ENCODE measurements around the gene PDIA2. TPM values are rescaled to one million over a fixed set of nuclear protein-coding genes. Genes with fewer than 3 reads are reported as not detected.

PDIA2 gene
- total and polyA plus RNA-seq, 2 donors (not counting 3 experiments of a cell fraction or from before 2014, with no cell fraction given), result 0.63 TPM; not detected in 1

- Histone ChIP-seq H3K9me3 (replicated peaks; ENCODE audit: control insufficient read depth, insufficient read depth, low read length) (no peaks in the 10 kb centered on the region), H3K36me3 (ENCODE audit: control insufficient read depth in 2 of 2, extremely low read depth in 1 of 2, insufficient read depth in 2 of 2, low read length in 2 of 2) (no peaks in the 10 kb centered on the region), H3K9me1 (replicated peaks; ENCODE audit: control insufficient read depth, extremely low read depth, insufficient read depth, low read length) (no peaks in the 10 kb centered on the region), H3K9ac (replicated peaks; ENCODE audit: extremely low read depth, insufficient read depth, low read length) (no peak overlapping the region), H3K4me3 (replicated peaks in 1 of 3; ENCODE audit: insufficient read depth in 1 of 3, low read depth in 1 of 3, low read length in 3 of 3) (peak overlapping the region in 1 of 3 experiments; percentile 24), H3K79me2 (ENCODE audit: control insufficient read depth, insufficient read depth, low read length) (no peaks in the 10 kb centered on the region), H3K4me2 (ENCODE audit: insufficient read depth, low read length) (no peak overlapping the region), H4K20me1 (replicated peaks; ENCODE audit: control insufficient read depth, extremely low read depth, insufficient read depth, low read length) (no peaks in the 10 kb centered on the region), H3K27me3 (ENCODE audit: control insufficient read depth in 2 of 2, insufficient read depth in 2 of 2, low read length in 2 of 2) (peaks cover 4% of the 10 kb centered on the region in 2 experiments), H2AFZ (ENCODE audit: low read depth, low read length) (no peak overlapping the region), H3K27ac (ENCODE audit: insufficient read depth, low read depth, low read length) (no peak overlapping the region), H3K4me1 (ENCODE audit: control insufficient read depth, extremely low read depth, insufficient read depth, low read length) (peaks cover 3% of the 10 kb centered on the region)
- ChIA-PET CTCF (interaction anchor here (1.0 kb wide), 1 partner anchor 72 kb away, joined by 4 read pairs; the partner anchor contains the start of gene AXIN1), POLR2A (no interaction called here)
- BruUV-seq (replicated peaks), result no TSS peak
- FAIRE-seq, result no peak
- dilution Hi-C loops (cut with MboI; ENCODE audit: extremely low pct_ligation_motif_present, low sequenced_read_pairs) (no loop called here), intact Hi-C loops (cut with micrococcal nuclease) (no loop called here)
- TF ChIP-seq POLR2A (IDR thresholded peaks at IDR 0.05; ENCODE audit: low read depth, low read length) (no peak), CTCF (IDR thresholded peaks at IDR 0.05; ENCODE audit: extremely low read depth in 1 of 2, insufficient read depth in 1 of 2, low read depth in 1 of 2, low read length in 2 of 2) (no peak), GATA2 (IDR thresholded peaks at IDR 0.05; ENCODE audit: insufficient read depth, insufficient read length, low read depth, low read length) (no peak), FOS (IDR thresholded peaks at IDR 0.05; ENCODE audit: borderline replicate concordance, insufficient read depth, low read length) (no peak)
- no peak for DNase-seq (ENCODE audit: low read depth, low spot score)
Observed at GRCh38 chr16:280005-280460, 2.9 kb upstream of the PDIA2 start.

- H3K4me2 ChIP-seq (ENCODE audit: insufficient read depth, low read length), result no peak within 1 kb of the TSS
- dilution Hi-C loops (cut with MboI; ENCODE audit: extremely low pct_ligation_motif_present, low sequenced_read_pairs), result no loop called here
- no peaks in the 10 kb centered on the region for H3K4me1 ChIP-seq (ENCODE audit: control insufficient read depth, extremely low read depth, insufficient read depth, low read length)
- H2AFZ ChIP-seq (ENCODE audit: low read depth, low read length), result peak within 1 kb of the TSS; percentile 59
- TF ChIP-seq JUN (IDR thresholded peaks at IDR 0.05; ENCODE audit: borderline replicate concordance, insufficient read depth, insufficient read length, low read depth) (no peak), EZH2 (IDR thresholded peaks at IDR 0.05; ENCODE audit: borderline replicate concordance, low read depth, low read length, severe bottlenecking) (no peak), MYC (IDR thresholded peaks at IDR 0.05; ENCODE audit: low read depth, low read length) (no peak), MAX (IDR thresholded peaks at IDR 0.05; ENCODE audit: insufficient read depth, insufficient read length) (no peak), FOS (IDR thresholded peaks at IDR 0.05; ENCODE audit: borderline replicate concordance, insufficient read depth, low read length) (no peak), GATA2 (IDR thresholded peaks at IDR 0.05; ENCODE audit: insufficient read depth, insufficient read length, low read depth, low read length) (no peak), CTCF (IDR thresholded peaks at IDR 0.05; ENCODE audit: extremely low read depth in 1 of 2, insufficient read depth in 1 of 2, low read depth in 1 of 2, low read length in 2 of 2) (no peak), POLR2A (IDR thresholded peaks at IDR 0.05; ENCODE audit: low read depth, low read length) (no peak), POLR2AphosphoS5 (IDR thresholded peaks at IDR 0.05; ENCODE audit: insufficient read depth, low read depth, low read length) (no peak)
- no peaks in the 10 kb centered on the region for H4K20me1 ChIP-seq (replicated peaks; ENCODE audit: control insufficient read depth, extremely low read depth, insufficient read depth, low read length)
- H3K79me2 ChIP-seq (ENCODE audit: control insufficient read depth, insufficient read depth, low read length), result no peaks in the 10 kb centered on the region
- peaks cover 4% of the 10 kb centered on the region in 2 experiments for H3K27me3 ChIP-seq (ENCODE audit: control insufficient read depth in 2 of 2, insufficient read depth in 2 of 2, low read length in 2 of 2)
- H3K36me3 ChIP-seq (ENCODE audit: control insufficient read depth in 2 of 2, extremely low read depth in 1 of 2, insufficient read depth in 2 of 2, low read length in 2 of 2), result no peaks in the 10 kb centered on the region
- H3K9me3 ChIP-seq (replicated peaks; ENCODE audit: control insufficient read depth, insufficient read depth, low read length), result no peaks in the 10 kb centered on the region
- H3K4me3 ChIP-seq (replicated peaks in 1 of 3; ENCODE audit: insufficient read depth in 1 of 3, low read depth in 1 of 3, low read length in 3 of 3), result peak within 1 kb of the TSS in 1 of 3 experiments; percentile 36
- H3K27ac ChIP-seq (ENCODE audit: insufficient read depth, low read depth, low read length), result no peak within 1 kb of the TSS
- BruUV-seq (replicated peaks), result no TSS peak
- H3K9me1 ChIP-seq (replicated peaks; ENCODE audit: control insufficient read depth, extremely low read depth, insufficient read depth, low read length), result no peaks in the 10 kb centered on the region
- POLR2A ChIA-PET, result no interaction called here
- FAIRE-seq, result no peak
- DNase-seq (ENCODE audit: low read depth, low spot score), result no peak
- CTCF ChIA-PET, result interaction anchor here (1.0 kb wide), 1 partner anchor 72 kb away, joined by 4 read pairs; the partner anchor contains the start of gene AXIN1
- intact Hi-C loops (cut with micrococcal nuclease), result no loop called here
- peak within 1 kb of the TSS; percentile 16 for H3K9ac ChIP-seq (replicated peaks; ENCODE audit: extremely low read depth, insufficient read depth, low read length)
Observed at GRCh38 chr16:280552-280951, 2.4 kb upstream of the PDIA2 start, which contains the start of gene ARHGDIG. Gene ARHGDIG, plus strand, starts transcription at chr16:280591. Its CDS starts 90 bp downstream, at chr16:280681.
